ENCODE results near the gene PITPNM3.
"Not testable (repeated sequence)": the region's sequence is repeated elsewhere in the genome, so short reads cannot be mapped to it uniquely, and the experiment has no call there.

Gene PITPNM3

DNA sequence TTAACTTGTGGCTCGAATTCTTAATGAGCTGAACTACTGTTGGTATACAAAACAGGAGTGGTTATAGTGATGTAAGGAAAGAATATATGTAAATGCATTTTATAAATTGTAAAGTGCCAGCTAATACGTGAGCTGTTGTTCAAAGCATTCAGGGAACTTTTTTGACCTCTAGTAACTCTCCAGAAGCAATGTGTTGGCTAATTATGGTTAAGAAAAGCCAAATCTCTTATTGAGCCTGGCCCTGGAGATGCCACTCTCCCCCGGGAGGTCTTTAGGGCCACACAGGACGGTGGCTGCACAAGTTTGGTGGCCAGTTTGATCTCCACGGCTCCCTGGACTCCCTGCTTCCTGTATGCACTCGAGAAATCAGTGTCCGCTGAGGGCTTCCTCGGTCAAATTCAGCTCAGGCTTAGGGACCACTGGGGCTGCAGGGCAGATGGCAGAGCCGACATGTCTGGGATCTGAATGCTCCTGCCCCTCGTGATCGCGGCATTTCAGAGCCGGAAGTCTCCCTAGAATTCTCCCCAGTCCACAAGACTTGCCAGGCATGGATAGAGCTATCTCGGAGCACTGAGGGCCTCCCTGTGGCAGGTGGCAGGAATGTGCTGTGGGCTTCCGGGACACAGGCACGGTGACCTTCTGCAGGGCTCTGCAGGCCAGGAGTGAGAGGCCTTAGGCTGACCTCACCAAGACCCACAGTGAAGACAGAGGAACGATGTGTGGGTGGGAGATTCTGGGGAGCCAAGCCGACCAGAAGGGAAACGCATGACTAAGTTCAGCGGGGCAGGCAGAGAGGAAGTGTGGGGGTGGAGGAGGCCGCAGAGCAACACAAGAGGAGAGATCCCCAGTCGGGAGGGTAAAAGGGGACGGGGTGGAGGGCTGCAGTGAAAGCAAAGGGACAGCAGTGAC, 18.6 kb upstream of the PITPNM3 start:
- FAIRE-seq (no peak), DNase-seq (ENCODE audit: low spot score) (peak; percentile 14)

DNA sequence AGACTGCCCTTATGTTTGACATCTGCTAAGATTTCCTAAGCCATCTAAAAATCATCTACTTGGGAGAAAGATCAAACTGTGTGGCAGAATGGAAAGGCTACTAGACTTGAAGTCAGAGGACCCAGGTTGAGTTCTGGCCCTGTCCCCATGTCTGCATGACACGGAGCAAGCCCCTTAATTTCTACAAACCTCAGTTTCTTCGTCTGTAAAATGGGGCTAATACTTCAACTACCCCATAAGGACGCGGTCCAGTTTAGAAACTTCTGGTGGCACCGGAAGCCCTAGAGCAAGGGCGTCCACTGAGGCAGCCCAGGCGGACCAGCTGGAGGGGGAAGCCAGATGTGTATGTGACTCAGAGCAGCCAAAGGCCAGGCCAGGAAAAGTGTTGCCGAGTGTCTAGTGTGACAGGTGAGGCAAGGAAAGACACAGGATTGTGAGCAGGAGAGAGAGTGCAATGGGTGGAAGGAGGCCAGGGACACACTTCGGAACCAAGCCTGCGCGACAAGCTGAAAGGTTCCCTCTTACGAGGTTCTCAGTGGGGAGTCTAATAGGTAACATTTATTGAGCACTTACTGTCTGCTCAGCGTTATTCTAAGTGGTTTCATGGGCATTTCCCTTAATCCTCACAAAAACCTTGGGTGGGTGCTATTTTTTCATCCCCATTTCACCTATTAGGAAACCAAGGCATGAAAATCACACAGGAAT, 17.8 kb upstream of the PITPNM3 start:
- no peak for DNase-seq (ENCODE audit: low spot score)
- FAIRE-seq, result no peak

DNA sequence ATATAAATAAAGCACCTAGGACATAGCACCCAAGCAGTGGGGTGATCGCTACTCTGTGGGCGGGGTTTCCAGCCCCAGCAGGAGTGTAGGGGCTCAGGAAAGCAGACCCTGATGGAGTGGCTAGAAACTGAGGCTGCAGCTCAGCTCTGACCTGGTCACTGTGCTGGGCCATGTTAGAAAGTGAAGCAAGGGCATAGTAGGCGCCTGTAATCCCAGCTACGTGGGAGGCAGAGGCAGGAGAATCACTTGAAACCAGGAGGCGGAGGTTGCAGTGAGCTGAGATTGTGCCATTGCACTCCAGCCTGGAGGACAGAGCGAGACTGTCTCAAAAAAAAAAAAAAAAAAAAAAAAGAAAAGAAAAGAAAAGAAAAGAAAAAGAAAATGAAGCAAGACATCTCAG, 17.1 kb upstream of the PITPNM3 start:
- FAIRE-seq; DNase-seq (ENCODE audit: low spot score): not testable (repeated sequence)

- FAIRE-seq, result no peak
- DNase-seq (ENCODE audit: low spot score), result no peak
These were observed 16.6 kb upstream of the PITPNM3 start for GRCh38 chr17:6572972-6573370.

DNA sequence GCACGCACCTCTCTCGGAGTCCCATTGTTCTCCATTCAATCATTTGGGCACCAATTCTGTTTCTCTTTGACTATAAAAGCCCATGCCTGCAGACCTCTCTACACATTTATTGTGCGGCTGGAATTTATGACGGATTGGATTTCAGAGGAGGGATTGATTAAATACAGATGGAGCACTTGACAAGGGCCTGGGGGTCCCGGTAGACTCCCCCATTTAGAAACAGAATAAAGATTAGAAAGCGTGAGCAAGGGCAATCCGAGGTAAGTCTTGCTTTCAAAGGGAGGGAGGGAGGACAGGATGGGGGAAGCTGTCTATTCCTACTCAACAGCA, 15.1 kb upstream of the PITPNM3 start:
- FAIRE-seq (no peak), DNase-seq (ENCODE audit: low spot score) (no peak)

DNA sequence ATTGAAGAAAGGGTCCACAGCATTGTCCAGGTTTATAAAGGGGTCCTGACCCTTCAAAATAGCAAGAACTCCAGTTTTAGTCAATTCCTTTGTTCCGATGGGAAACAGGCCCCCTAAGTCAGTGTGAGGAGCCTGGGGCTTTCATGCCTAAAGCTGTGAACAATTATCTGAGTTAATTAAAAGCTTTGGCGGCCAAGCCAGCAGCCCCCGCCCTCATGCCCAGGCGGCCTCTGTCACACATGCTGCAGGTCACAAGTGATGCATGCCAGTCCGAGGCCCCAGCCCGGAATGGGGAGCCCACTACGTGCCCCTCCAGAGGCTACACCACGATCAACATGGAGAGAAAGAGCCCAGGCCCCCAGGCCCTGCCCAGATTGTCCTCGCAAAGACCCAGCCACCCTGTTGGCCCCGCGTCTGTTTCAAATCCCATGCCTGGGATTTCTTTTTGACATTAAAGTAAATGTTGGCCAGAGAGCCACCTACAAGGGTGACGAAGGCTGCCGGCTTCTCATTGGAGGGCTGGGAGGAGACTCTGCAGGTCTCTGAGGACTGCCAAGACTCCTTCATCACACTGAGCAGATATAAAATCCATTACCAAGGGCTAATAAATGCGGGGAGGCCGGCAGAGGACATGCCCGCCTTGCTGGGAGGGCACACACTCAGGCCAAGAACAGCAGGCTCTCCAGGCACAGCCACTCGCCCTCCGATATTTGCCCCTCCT, 14.5 kb upstream of the PITPNM3 start:
- no peak for FAIRE-seq
- no peak for DNase-seq (ENCODE audit: low spot score)

DNA sequence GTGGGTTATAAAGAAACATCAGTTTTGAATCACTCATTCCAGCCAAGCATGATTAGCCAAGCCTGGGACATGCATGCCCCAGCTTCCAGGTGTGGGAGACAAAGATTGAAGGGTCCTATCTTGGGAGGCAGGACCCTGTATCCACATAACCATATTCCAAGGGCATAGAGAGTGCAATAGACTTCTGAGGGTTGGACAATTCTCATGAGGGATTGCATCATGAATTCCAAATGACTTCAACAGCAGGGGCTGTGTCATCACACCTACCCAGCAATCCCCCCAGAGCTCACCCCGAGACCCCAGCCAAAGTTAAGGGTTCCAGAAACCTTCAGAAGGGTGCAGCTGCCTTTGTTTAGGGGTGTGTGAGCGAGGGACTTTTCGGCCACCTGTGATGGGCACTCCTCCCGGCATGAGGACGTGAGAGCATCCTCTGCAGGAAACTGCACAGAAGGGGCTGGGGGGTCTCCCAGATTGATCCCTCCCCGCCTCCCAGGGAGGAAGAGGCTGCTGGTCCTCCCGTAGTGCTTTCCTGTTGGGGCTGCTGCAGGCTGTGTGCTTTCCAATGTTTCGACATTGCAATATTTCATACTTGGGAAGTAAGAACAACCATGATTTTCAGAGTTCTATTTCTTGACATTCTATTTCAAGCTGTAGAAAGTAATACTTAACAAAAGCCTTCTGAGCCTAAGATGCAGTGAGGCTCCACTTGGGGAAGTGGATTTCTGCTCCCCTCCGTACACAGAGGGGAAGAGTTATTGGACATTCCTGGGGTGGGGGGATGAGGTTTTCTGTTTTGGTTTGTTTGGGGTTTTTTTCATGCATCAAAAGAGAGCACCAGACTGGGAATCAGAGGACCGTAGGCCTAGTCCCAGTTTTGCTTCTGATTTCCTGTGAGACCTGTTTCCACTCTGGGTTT, 13.3 kb upstream of the PITPNM3 start:
- DNase-seq (ENCODE audit: low spot score) (no peak), FAIRE-seq (no peak)

DNA sequence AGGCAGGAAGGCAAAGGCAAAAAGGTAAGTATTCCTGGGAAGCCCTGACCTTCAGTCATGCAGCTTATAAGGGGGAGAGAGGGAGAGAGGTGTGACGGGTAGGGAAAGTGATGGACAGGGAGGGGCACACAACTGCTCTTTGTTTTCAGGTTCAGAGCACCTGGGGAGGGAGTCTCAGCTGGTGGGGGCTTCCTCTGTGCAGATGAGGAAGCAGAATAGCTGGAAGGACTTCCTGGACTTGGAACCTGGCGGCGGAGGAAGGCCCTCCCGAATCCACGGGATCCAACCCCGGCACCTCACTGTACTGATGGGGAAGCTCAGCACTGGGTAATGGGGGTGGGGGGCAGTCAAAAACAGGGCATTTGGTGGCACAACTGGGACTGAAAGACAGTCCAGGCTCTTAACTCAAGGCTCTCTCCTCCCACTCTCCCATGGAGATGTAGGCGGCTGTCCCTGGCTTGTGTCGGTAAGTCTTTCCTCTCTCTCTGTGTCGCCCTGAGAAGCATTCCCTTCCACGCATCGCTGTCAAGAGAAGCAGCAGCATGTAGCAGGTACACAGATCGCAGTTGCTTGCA, 11.9 kb upstream of the PITPNM3 start:
- DNase-seq (ENCODE audit: low spot score), result no peak

DNA sequence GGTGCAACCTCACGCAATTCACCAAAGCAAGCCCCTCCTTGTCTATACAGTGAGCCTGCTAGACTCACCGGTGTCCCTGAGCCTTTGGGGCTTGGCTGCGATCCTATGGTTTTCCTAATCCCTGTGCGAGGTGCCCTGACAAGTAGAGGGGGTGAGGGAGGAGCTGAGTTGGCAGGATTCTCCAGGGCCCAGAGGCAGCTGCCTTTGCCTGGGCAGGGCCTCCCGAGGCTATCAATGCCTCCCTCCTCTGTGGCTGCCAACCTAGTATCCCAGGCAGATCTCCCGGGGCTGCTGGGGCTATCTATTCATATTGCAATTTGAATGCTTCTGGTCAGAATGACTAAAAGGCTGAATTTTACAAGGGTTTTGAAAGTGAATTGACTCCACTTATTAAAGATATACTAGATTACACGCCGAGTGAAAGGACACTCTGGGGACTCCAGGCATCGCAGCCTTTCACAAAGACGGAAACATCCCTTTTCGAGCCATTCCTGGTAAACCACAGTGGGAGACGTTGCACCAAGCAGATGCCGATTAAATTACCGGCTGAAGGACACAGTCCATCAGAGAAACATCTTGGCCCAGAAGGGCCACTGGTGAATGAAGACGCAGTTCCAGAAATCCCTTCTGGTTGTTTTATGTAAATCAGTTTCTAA, 11.3 kb upstream of the PITPNM3 start:
- FAIRE-seq (no peak), DNase-seq (ENCODE audit: low spot score) (no peak)

More for the DNA sequence above, 11.9 kb upstream of the PITPNM3 start:
- no peak for FAIRE-seq

DNA sequence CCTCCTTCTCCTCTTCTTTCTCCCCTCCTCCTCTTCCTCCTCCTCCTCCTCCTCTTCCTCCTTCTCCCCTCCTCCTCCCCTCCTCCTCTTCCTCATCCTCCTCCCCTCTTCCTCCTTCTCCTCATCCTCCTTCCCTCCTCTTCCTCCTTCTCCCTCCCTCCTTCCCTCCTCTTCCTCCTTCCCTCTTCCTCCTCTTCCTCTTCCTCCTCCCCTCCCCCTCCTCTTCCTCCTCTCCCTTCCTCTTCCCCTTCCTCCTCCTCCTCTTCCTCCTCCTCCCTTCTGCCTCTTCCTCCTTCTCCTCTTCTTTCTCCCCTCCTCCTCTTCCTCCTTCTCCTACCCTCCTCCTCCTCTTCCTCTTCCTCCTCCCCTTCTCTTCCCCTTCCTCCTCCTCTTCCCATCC, 5.1 kb upstream of the PITPNM3 start:
- FAIRE-seq (no peak), DNase-seq (ENCODE audit: low spot score) (no peak)

DNA sequence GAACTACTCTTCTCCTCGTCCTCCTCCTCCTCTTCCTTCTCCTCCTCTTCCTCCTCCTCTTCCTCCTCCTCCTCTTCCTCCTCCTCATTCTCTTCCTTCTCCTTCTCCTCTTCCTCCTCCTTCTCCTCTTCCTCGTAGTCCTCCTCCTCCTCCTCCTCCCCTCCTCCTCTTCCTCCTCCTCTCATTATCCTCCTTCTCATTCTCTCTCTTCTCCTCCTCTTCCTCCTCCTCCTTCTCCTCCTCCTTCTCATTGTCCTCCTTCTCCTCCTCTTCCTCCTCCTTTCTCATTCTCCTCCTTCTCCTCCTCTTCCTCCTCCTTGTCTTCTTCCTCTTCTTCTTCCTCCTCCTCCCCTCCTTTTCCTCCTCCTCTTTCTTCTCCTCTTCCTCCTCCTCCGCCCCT, 4.1 kb upstream of the PITPNM3 start:
- FAIRE-seq, result no peak

GRCh38 chr17:6559753-6560215, 3.4 kb upstream of the PITPNM3 start:
- FAIRE-seq, result no peak
- no peak for DNase-seq (ENCODE audit: low spot score)

More for the DNA sequence above, 4.1 kb upstream of the PITPNM3 start:
- no peak for DNase-seq (ENCODE audit: low spot score)

GRCh38 chr17:6558932-6559752, 2.8 kb upstream of the PITPNM3 start:
- DNase-seq (ENCODE audit: low spot score) (no peak), FAIRE-seq (no peak)

DNA sequence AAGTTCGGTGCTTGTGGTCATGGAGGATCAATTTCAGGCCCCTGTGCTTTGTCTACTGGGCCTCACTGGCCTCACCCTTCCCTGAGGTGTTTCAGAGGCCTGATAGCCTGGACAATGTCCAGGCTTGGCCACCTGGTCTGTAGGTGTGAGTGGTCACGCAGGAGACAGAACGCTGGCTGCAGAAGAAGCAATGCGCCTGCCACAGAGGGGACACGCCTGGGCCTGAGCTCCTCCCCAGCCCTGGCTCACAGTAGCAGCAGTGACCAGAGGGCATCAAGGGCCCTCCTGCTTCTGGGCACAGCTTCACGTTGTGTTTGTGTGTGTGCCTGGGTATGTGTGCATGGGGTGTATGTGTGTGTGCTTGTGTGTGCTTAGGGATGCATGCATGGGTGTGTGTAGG, 1.9 kb upstream of the PITPNM3 start:
- no peak for DNase-seq (ENCODE audit: low spot score)
- no peak for FAIRE-seq

DNA sequence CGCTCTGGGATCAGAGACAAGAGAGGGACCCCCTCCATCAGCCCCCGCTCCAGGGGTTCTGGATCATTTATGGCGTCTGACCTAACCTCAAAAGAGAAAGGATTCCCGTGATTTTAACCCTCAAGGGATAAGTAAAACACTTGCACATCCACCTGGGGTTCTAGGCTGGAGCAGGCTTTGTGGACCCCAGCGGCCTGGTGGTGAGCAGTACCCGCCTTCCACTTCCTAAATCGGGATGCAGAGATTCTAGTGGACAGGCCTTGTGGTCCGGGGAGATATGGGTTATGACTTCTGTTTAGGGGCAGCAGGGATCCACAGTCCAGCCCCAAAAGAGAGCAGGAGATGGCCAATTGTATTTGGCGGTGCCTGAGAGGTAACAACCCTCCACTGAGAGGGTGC, 684 bp upstream of the PITPNM3 start:
- FAIRE-seq (no peak), DNase-seq (ENCODE audit: low spot score) (no peak)

GRCh38 chr17:6555331-6556120, 829 bp downstream of the PITPNM3 start:
- DNase-seq (ENCODE audit: low spot score) (peak; percentile 82), FAIRE-seq (peak; percentile 75)

DNA sequence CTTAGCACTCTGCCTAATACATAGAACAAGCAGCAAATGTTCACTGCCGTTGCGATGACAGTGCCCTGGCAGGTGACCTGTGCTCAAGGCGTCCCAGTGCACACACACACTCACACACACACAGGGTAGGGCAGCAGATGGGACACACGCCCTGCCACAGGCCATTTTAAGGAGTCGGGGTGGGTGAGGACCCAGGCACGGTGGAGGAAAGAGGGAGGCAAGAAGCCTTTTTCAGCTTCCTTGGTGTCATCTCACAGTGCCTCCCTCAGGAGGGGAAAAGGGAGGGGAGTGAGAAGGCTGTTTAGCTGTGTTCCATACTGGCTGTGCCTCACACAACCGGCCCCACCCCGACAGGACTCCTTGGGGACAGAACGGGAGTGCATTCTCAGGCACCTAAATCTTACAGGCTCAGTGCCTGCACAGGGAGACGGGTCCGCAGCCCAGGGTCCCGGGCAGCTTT, 1.5 kb downstream of the PITPNM3 start:
- no peak for FAIRE-seq
- no peak for DNase-seq (ENCODE audit: low spot score)

- DNase-seq (ENCODE audit: low spot score), result no peak
These were observed 2.0 kb downstream of the PITPNM3 start for GRCh38 chr17:6554342-6554741.

More at GRCh38 chr17:6554342-6554741, 2.0 kb downstream of the PITPNM3 start:
- no peak for FAIRE-seq

Data from RCC 7860 (cell line).